Measurements from ENCODE around the gene MLPH.

The MLPH gene

DNA sequence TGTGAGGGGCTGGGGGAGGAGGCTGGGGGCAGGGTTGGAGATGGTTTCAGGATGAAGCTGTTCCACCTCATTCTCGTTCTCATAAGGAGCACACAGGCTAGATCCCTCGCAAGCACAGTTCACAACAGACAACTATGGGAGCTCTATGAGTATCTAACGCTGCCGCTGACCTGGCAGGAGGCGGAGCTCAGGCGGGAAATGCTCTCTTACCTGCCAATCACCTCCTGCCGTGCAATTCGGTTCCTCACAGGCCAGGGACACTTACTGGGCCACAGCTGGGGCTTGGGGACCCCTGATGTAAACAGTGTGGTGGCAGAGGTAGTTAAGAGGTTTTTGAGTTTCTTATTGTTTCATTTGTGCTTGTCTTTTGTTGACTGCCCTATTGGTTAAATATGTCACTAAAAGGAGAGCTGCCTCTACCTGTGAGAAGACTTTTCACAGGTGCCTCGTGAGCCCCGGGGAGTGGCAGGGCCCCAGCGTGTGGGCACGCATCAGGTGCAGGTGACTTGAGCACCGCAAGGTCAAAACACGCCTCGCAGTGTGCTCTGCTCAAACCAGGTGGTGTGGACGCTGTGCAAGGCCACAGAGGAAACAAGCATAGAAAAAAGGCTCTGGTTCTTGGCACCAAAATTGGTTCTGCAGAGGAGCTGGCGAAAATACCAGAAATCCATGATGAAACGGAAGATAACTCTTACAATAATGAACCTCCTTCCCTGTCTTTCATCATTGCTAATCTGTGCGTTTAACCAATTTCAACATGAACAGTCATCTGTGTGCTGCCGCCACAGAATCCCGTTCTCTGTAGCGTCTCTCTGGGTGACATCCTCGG, 10.2 kb downstream of the MLPH start:
- Mint-ChIP-seq H3K9me3 (no peaks in the 10 kb centered on the region), H3K27me3 (peaks cover 5% of the 10 kb centered on the region), H3K4me3 (no peak overlapping the region)

GRCh38 chr2:237497838-237498186, 10.8 kb downstream of the MLPH start:
- Mint-ChIP-seq H3K4me3 (no peak overlapping the region), H3K36me3 (no peaks in the 10 kb centered on the region), H3K4me1 (peaks cover 4% of the 10 kb centered on the region), H3K27me3 (peaks cover 5% of the 10 kb centered on the region), H3K9me3 (no peaks in the 10 kb centered on the region), H3K27ac (no peak overlapping the region)

More for the DNA sequence above, 10.2 kb downstream of the MLPH start:
- H3K27ac Mint-ChIP-seq = no peak overlapping the region
- no peaks in the 10 kb centered on the region for H3K36me3 Mint-ChIP-seq
- peaks cover 4% of the 10 kb centered on the region for H3K4me1 Mint-ChIP-seq

- Mint-ChIP-seq H3K4me3 (no peak overlapping the region), H3K27ac (no peak overlapping the region), H3K27me3 (peaks cover 5% of the 10 kb centered on the region), H3K4me1 (peaks cover 4% of the 10 kb centered on the region), H3K36me3 (no peaks in the 10 kb centered on the region), H3K9me3 (no peaks in the 10 kb centered on the region)
Measured at GRCh38 chr2:237498341-237498740, 11.3 kb downstream of the MLPH start.

DNA sequence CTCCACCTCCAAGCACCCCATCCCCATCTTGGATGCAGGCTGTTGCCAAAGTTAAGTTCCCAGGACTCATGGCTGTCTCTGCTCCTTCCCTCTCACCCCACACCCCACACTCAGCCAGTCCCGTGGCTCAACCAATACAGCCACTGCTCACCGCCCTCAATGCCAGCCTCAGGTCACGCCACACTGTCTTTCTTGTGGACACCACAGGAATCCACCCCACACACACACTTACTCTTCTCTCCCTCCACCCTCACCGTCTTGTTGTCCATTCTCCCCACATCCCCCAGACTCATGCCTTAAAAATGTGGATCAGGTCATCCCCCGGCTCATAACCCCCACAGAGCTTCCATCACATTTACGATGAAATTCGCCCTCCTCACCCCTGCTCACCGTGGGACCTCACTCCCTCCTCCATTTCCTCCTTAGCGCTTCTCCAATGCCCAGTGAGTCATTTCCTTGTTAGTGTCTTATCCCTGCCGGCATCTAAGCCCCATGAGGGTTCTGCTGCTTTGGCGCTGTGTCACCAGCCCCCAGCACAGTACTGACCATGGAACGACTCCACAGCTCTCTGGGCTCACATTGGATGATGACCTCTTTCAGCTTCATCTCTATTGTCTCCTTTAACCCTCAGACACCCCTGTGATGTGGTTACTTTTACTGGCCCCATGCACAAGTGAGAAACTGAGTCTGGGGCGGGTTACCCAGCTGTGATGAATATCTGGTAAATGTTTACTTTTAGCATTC, 13.8 kb downstream of the MLPH start:
- Mint-ChIP-seq H3K9me3 (no peaks in the 10 kb centered on the region), H3K36me3 (no peaks in the 10 kb centered on the region), H3K4me3 (no peak overlapping the region), H3K27me3 (peaks cover 5% of the 10 kb centered on the region), H3K4me1 (peaks cover 4% of the 10 kb centered on the region), H3K27ac (no peak overlapping the region)

DNA sequence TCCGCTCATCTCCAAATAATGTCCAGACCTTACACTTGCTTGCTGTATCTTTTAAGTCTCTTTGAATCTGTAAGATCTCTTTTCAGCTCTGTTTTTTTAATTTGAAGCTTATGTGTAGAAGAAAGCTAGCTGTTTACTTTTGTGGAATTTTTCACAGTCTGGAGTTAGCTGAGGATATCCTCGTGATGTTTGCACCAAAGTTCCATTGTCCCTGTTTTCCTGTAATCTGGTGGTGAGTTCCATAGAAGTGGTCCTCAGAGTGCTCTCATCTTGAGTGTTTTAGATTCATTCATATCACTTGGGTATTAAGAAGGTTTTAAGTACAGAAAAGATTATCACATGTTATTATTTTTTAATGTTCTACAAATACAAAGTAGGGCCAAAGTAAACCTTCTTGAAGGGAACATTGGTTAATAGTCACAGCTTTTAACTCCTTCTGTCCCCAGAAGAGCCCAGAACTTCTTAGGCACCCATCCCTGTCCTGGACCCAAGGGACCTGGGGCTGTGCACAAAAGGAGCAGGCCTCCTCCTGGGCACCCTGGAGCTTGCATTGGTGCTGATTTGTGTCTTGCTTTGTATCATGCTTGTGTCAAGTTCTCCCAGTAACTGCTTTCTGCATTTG, 15.0 kb downstream of the MLPH start:
- peaks cover 1% of the 10 kb centered on the region for H3K27me3 Mint-ChIP-seq

DNA sequence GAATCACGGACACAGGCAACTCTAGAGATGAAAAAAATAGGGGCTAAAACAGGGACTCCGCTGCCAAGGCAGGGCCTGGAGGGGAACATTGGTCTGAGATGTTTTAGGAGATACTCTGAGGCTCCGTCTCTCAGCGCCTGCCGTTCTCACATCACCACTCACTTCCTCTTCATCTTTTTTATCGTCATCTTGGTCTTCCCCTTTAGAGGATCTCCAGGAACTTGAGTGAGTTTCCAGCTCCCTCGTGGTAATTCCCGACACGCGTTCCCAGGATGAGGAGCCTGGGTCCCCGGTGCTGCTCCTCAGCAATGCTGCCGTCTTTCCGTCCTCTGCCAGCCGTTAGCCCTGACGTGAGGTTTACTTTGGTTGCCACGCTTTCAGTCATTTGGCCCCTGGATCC, 16.1 kb downstream of the MLPH start:
- Mint-ChIP-seq H3K36me3 (no peaks in the 10 kb centered on the region), H3K9me3 (no peaks in the 10 kb centered on the region), H3K4me3 (no peak overlapping the region), H3K27me3 (peaks cover 1% of the 10 kb centered on the region), H3K4me1 (no peaks in the 10 kb centered on the region), H3K27ac (no peak overlapping the region)

More for the DNA sequence above, 15.0 kb downstream of the MLPH start:
- Mint-ChIP-seq H3K27ac (no peak overlapping the region), H3K36me3 (no peaks in the 10 kb centered on the region), H3K4me1 (no peaks in the 10 kb centered on the region), H3K9me3 (no peaks in the 10 kb centered on the region), H3K4me3 (no peak overlapping the region)

DNA sequence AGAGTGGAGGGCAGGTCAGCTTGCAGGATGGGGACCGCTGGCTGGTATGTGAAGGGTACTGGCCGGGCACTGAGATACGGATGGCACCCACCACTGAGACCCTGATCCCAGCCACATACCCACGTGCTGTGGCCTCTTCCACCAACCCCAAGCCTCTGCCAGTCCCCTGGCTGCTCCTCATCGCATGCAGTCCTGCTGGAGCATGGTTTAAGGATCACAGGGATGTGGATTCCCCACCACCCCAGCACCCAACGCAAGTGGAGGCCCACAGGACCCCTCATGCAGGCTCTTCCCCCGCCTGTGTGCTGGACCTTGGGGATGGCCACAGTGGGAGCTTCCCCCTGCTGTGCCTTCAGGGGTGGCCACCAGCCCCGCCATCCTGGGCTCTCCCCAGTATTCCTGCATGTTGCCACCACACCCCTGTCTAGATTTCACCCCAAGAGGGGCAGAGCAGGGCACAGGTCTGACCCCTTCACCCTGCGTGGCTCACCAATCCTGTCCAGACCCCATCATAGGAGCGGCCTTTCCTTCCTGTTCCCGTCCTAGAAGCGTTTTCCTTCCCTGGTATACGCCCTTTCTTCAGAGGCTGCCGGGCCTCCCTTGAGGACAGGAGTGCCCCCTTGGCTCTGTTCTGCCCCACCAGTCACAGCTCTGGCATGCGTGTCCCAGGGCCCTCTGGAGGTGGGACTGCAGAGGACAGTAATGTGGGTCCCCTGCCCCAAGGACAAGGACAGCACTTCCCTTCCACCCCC, 18.3 kb downstream of the MLPH start:
- Mint-ChIP-seq H3K9me3 (no peaks in the 10 kb centered on the region), H3K27ac (no peak overlapping the region), H3K36me3 (no peaks in the 10 kb centered on the region), H3K27me3 (peaks cover 1% of the 10 kb centered on the region), H3K4me3 (no peak overlapping the region), H3K4me1 (no peaks in the 10 kb centered on the region)

DNA sequence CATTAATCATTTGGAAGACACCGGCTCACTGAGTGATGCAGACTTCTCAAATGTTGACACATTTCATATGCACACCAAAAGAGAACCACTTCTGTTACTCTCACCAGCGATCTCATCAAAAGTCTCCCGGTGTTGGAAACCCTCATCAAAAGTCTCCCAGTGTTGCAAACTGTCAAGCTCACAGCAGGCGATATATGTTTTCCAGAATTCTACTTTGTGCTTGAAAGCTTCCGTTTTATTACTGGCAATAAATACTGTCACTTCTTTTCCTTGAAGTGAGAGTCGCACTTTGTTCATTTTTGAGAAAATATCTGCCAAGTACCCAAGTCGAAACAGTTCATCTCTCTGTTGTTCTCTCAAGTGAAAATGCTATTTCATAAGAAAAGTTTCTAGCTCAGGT, 20.5 kb downstream of the MLPH start:
- H3K4me3 Mint-ChIP-seq = no peak overlapping the region
- H3K9me3 Mint-ChIP-seq = no peaks in the 10 kb centered on the region
- H3K4me1 Mint-ChIP-seq = no peaks in the 10 kb centered on the region
- H3K27me3 Mint-ChIP-seq = no peaks in the 10 kb centered on the region
- no peaks in the 10 kb centered on the region for H3K36me3 Mint-ChIP-seq
- no peak overlapping the region for H3K27ac Mint-ChIP-seq

- no peak overlapping the region for H3K27ac Mint-ChIP-seq
- H3K9me3 Mint-ChIP-seq = no peaks in the 10 kb centered on the region
- no peak overlapping the region for H3K4me3 Mint-ChIP-seq
- no peaks in the 10 kb centered on the region for H3K4me1 Mint-ChIP-seq
- no peaks in the 10 kb centered on the region for H3K27me3 Mint-ChIP-seq
- H3K36me3 Mint-ChIP-seq = no peaks in the 10 kb centered on the region
Measured at GRCh38 chr2:237508361-237508760, 21.3 kb downstream of the MLPH start.

GRCh38 chr2:237509151-237509550, 22.1 kb downstream of the MLPH start:
- H3K4me3 Mint-ChIP-seq = no peak overlapping the region
- no peaks in the 10 kb centered on the region for H3K9me3 Mint-ChIP-seq
- H3K4me1 Mint-ChIP-seq = no peaks in the 10 kb centered on the region
- no peak overlapping the region for H3K27ac Mint-ChIP-seq
- no peaks in the 10 kb centered on the region for H3K27me3 Mint-ChIP-seq
- H3K36me3 Mint-ChIP-seq = no peaks in the 10 kb centered on the region

GRCh38 chr2:237509905-237510304, 22.9 kb downstream of the MLPH start:
- Mint-ChIP-seq H3K4me3 (no peak overlapping the region), H3K27me3 (no peaks in the 10 kb centered on the region), H3K27ac (no peak overlapping the region), H3K36me3 (no peaks in the 10 kb centered on the region), H3K9me3 (no peaks in the 10 kb centered on the region), H3K4me1 (no peaks in the 10 kb centered on the region)

DNA sequence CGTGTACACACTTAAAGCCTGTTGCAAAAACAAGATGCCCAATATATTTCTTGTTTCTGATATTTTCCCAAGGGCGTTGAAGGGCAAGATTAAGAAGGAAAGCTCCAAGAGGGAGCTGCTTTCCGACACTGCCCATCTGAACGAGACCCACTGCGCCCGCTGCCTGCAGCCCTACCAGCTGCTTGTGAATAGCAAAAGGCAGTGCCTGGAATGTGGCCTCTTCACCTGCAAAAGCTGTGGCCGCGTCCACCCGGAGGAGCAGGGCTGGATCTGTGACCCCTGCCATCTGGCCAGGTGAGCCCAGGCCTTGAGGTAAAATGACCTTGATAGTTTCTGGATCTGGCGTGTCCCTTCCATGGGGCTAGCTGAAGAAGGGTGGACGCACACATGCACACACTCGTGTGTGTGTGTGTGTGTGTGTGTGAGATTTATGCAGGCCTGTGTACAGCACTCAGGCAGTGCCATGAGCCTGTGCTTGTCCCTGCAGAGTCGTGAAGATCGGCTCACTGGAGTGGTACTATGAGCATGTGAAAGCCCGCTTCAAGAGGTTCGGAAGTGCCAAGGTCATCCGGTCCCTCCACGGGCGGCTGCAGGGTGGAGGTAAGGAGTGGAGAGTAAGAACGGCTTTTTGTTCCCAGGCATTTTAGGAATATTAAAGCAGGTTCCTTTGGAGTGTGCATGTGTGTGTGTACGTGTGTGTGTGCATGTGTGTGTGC, 23.6 kb downstream of the MLPH start:
- H3K9me3 Mint-ChIP-seq = no peaks in the 10 kb centered on the region
- H3K4me3 Mint-ChIP-seq = no peak overlapping the region
- H3K27ac Mint-ChIP-seq = no peak overlapping the region
- H3K36me3 Mint-ChIP-seq = no peaks in the 10 kb centered on the region
- H3K4me1 Mint-ChIP-seq = no peaks in the 10 kb centered on the region
- H3K27me3 Mint-ChIP-seq = no peaks in the 10 kb centered on the region

DNA sequence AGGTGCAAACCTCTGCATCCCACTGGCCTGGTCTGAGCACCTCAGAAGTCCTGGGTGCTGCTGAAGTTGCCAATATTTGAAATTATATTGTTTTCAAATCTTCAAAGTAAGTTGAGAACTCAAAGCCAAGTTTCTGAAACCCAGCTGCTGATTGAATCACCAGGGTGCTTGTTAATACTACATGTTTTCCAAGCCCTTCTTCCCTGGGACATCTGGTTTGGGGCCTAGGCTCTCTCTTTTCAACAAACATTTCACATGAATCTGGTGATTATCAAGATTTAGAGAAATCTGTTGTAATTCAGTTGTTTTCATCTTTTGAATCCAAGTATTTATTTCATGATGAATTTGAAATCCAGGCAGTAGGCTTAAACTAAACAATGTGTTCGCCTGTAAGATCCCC, 24.4 kb downstream of the MLPH start:
- H3K4me1 Mint-ChIP-seq = no peaks in the 10 kb centered on the region
- no peak overlapping the region for H3K4me3 Mint-ChIP-seq
- no peaks in the 10 kb centered on the region for H3K27me3 Mint-ChIP-seq
- no peak overlapping the region for H3K27ac Mint-ChIP-seq
- no peaks in the 10 kb centered on the region for H3K9me3 Mint-ChIP-seq
- no peaks in the 10 kb centered on the region for H3K36me3 Mint-ChIP-seq

- H3K9me3 Mint-ChIP-seq = no peaks in the 10 kb centered on the region
- no peaks in the 10 kb centered on the region for H3K27me3 Mint-ChIP-seq
- no peaks in the 10 kb centered on the region for H3K4me1 Mint-ChIP-seq
- no peak overlapping the region for H3K4me3 Mint-ChIP-seq
- H3K27ac Mint-ChIP-seq = no peak overlapping the region
- H3K36me3 Mint-ChIP-seq = no peaks in the 10 kb centered on the region
Measured at GRCh38 chr2:237511885-237512405, 24.9 kb downstream of the MLPH start.
